ENCODE results near the gene EPB41. TPM values are rescaled to one million over a fixed set of nuclear protein-coding genes. Genes with fewer than 3 reads are reported as not detected.

The EPB41 gene
- total and polyA plus RNA-seq, 2 experiments from 2014 or later = 13.2 to 60.8 TPM

DNA sequence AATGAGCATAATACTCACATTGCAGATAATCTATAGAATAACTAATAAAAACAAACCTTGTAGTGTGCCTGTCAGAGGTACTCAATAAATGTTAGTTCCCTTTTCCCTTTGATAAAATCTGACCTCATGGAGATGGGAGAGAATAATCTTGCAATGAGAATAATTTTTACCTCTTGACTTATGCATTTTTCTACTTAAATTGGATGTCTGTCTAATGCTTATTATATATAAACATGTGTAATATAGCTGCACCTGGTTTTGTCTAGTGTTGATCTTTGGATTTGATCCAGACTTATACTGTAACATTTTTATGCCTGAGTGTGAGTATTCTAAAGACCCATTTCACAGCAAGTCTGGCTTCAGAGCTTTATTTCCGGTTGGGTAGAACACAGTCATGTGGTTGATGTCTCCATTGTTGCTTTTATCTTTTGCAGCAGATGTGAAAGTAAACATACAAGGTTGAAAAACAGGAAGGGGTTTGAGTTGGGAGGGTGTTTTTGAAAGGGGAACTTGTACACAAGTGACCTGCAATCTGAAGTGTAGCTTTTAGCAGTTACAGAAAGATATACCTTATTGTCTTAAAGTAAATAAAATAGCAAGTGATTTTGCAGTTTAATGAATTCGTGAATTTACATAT is 12.4 kb downstream of the EPB41 start:
- H3K79me2 ChIP-seq = peaks cover 72% of the 10 kb centered on the region
- no peak overlapping the region for H3K4me2 ChIP-seq
- H3K27me3 ChIP-seq = no peaks in the 10 kb centered on the region
- no peak overlapping the region for H2AFZ ChIP-seq
- no peaks in the 10 kb centered on the region for H3K9me3 ChIP-seq (ENCODE audit: low read depth)
- H4K20me1 ChIP-seq (ENCODE audit: insufficient read depth, poor library complexity, severe bottlenecking) = no peaks in the 10 kb centered on the region
- 39% methylated on average over 2 of the region's 2 CpGs for WGBS (ENCODE audit: low lambda C conversion rate, missing lambda C conversion rate)
- no peak for TF ChIP-seq EZH2 (IDR thresholded peaks at IDR 0.05; ENCODE audit: borderline replicate concordance)
- TF ChIP-seq EZH2phosphoT487 (IDR thresholded peaks at IDR 0.05; ENCODE audit: low read depth, severe bottlenecking, unreplicated experiment) = no peak
- TF ChIP-seq, protein P1, sequence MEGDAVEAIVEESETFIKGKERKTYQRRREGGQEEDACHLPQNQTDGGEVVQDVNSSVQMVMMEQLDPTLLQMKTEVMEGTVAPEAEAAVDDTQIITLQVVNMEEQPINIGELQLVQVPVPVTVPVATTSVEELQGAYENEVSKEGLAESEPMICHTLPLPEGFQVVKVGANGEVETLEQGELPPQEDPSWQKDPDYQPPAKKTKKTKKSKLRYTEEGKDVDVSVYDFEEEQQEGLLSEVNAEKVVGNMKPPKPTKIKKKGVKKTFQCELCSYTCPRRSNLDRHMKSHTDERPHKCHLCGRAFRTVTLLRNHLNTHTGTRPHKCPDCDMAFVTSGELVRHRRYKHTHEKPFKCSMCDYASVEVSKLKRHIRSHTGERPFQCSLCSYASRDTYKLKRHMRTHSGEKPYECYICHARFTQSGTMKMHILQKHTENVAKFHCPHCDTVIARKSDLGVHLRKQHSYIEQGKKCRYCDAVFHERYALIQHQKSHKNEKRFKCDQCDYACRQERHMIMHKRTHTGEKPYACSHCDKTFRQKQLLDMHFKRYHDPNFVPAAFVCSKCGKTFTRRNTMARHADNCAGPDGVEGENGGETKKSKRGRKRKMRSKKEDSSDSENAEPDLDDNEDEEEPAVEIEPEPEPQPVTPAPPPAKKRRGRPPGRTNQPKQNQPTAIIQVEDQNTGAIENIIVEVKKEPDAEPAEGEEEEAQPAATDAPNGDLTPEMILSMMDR (IDR thresholded peaks at IDR 0.05; ENCODE audit: poor library complexity) = no peak
- H3K36me3 ChIP-seq (replicated peaks; ENCODE audit: insufficient read depth, low read depth) = no peaks in the 10 kb centered on the region
- DNase-seq (ENCODE audit: low spot score) = no peak
- H3K27ac ChIP-seq = peak overlapping the region; percentile 49
- peaks cover 21% of the 10 kb centered on the region for H3K4me1 ChIP-seq (ENCODE audit: insufficient read depth)
- no peak overlapping the region for H3K4me3 ChIP-seq
- H3K9me2 ChIP-seq (replicated peaks; ENCODE audit: insufficient read depth) = no peaks in the 10 kb centered on the region

DNA sequence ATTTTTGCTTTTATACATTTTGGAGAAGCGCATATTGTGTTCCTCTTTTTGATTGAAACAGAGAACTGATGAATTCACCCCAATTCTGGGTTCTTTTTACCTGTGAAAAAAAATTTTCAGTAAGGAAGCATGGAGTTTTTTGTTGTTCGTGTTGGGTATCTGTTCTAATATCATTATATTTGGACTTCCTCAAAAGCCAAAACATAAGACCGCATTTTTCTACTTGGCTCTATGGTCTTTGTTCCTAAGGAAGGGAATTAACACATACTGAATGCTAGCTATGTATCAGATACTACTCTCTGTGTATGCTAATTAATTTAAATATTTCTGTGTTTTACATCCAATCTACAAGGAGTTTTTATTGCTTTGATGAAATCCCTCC is 12.9 kb downstream of the EPB41 start:
- WGBS (ENCODE audit: low lambda C conversion rate, missing lambda C conversion rate) = 90% methylated on average over 3 of the region's 3 CpGs
- H4K20me1 ChIP-seq (ENCODE audit: insufficient read depth, poor library complexity, severe bottlenecking) = no peaks in the 10 kb centered on the region
- TF ChIP-seq EZH2phosphoT487 (IDR thresholded peaks at IDR 0.05; ENCODE audit: low read depth, severe bottlenecking, unreplicated experiment) (no peak), EZH2 (IDR thresholded peaks at IDR 0.05; ENCODE audit: borderline replicate concordance) (no peak)
- TF ChIP-seq, protein P1 (IDR thresholded peaks at IDR 0.05; ENCODE audit: poor library complexity) = no peak
- no peaks in the 10 kb centered on the region for H3K27me3 ChIP-seq
- DNase-seq (ENCODE audit: low spot score) = no peak
- H3K4me3 ChIP-seq = no peak overlapping the region
- peaks cover 74% of the 10 kb centered on the region for H3K79me2 ChIP-seq
- H3K9me2 ChIP-seq (replicated peaks; ENCODE audit: insufficient read depth) = no peaks in the 10 kb centered on the region
- no peaks in the 10 kb centered on the region for H3K9me3 ChIP-seq (ENCODE audit: low read depth)
- H3K4me1 ChIP-seq (ENCODE audit: insufficient read depth) = peaks cover 21% of the 10 kb centered on the region
- H2AFZ ChIP-seq = no peak overlapping the region
- H3K27ac ChIP-seq = peak overlapping the region; percentile 49
- no peak overlapping the region for H3K4me2 ChIP-seq
- H3K36me3 ChIP-seq (replicated peaks; ENCODE audit: insufficient read depth, low read depth) = no peaks in the 10 kb centered on the region

DNA sequence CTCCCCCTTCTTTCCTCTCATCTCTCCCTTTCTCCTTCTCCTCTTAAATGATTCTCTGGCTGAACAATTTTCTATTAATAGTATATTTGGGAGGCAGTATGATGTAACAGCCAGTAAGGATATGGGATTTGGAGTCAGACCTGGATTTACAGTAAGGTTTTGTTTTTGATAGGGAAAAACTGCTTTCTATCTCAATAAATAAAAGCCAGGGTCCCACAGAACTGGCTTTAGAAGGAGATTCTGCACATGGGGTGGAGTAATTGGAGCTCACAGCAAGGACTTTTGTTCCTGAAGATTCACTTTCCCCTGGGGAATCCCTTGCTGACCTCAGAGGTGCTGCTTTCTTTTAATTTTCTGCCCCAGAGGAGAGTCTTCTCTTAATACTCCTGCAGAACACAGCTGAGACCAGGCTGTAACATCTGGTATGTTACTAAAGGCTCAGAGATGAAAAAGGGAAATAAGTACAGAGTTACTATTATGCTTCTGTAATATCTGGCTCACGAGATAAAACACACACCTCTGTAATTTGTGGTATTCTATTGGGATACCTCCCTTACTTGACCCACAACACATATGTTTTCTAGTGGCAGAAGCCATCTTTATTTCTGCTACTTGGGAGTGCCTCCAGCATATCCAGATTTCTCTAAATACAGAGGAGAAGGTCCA is 13.4 kb downstream of the EPB41 start:
- Histone ChIP-seq H3K9me2 (replicated peaks; ENCODE audit: insufficient read depth) (no peaks in the 10 kb centered on the region), H2AFZ (no peak overlapping the region), H3K79me2 (peaks cover 72% of the 10 kb centered on the region), H3K4me1 (ENCODE audit: insufficient read depth) (peaks cover 21% of the 10 kb centered on the region), H3K27me3 (no peaks in the 10 kb centered on the region), H3K4me2 (peak overlapping the region; percentile 54), H4K20me1 (ENCODE audit: insufficient read depth, poor library complexity, severe bottlenecking) (no peaks in the 10 kb centered on the region), H3K27ac (peak overlapping the region; percentile 49), H3K4me3 (no peak overlapping the region), H3K36me3 (replicated peaks; ENCODE audit: insufficient read depth, low read depth) (no peaks in the 10 kb centered on the region), H3K9me3 (ENCODE audit: low read depth) (no peaks in the 10 kb centered on the region)
- no peak for DNase-seq (ENCODE audit: low spot score)
- WGBS (ENCODE audit: low lambda C conversion rate, missing lambda C conversion rate) = 26% methylated on average over 1 of the region's 1 CpG
- TF ChIP-seq, protein P1 (IDR thresholded peaks at IDR 0.05; ENCODE audit: poor library complexity) = no peak
- TF ChIP-seq EZH2phosphoT487 (IDR thresholded peaks at IDR 0.05; ENCODE audit: low read depth, severe bottlenecking, unreplicated experiment) (no peak), EZH2 (IDR thresholded peaks at IDR 0.05; ENCODE audit: borderline replicate concordance) (no peak)

All from hepatocyte (in vitro differentiated cells).